DOHH2 (cell line): ENCODE data around the gene FOXRED2.
"Not testable (repeated sequence)": the region's sequence is repeated elsewhere in the genome, so short reads cannot be mapped to it uniquely, and the experiment has no call there.

Source experiments
- H3F3A ChIP-seq: fragments of 200-600 bp; sonication (generic), shearing (Covaris generic); 2 replicates; pipeline ENCODE4 v1.6.0; 2016; ENCODE audit warnings: antibody characterized with exemption, mild to moderate bottlenecking; ENCODE audit not compliant: control insufficient read depth, insufficient read depth
- H3K27ac ChIP-seq: fragments of 200-600 bp; sonication (generic); 2 replicates; pipeline ENCODE4 v1.5.1; 2014; ENCODE audit warnings: low read depth, mild to moderate bottlenecking, low read length, moderate library complexity
- H3K27me3 ChIP-seq: fragments of 200-600 bp; sonication (generic); 2 replicates; pipeline ENCODE4 v1.6.1; 2014; ENCODE audit warnings: mild to moderate bottlenecking, low read length, mixed read lengths; ENCODE audit not compliant: control insufficient read depth
- H3K36me3 ChIP-seq: fragments of 200-600 bp; sonication (generic); 2 replicates; pipeline ENCODE4 v1.6.1; 2014; ENCODE audit warnings: mild to moderate bottlenecking, low read length, moderate library complexity, mixed read lengths; ENCODE audit not compliant: control insufficient read depth
- H3K4me1 ChIP-seq: fragments of 200-600 bp; sonication (generic); 2 replicates; pipeline ENCODE4 v1.6.1; 2014; ENCODE audit warnings: mild to moderate bottlenecking, low read length, mixed read lengths; ENCODE audit not compliant: control insufficient read depth
- H3K4me2 ChIP-seq: fragments of 200-600 bp; sonication (generic); 2 replicates; pipeline ENCODE4 v1.6.0; 2014; ENCODE audit warnings: mild to moderate bottlenecking, low read length, moderate library complexity
- H3K4me3 ChIP-seq: fragments of 200-600 bp; sonication (generic); 2 replicates; pipeline ENCODE4 v1.5.1; 2014; ENCODE audit warnings: mild to moderate bottlenecking, low read length, mixed read lengths
- H3K79me2 ChIP-seq: fragments of 200-600 bp; sonication (generic); 2 replicates; pipeline ENCODE4 v1.6.1; 2014; ENCODE audit warnings: mild to moderate bottlenecking, low read length, mixed read lengths; ENCODE audit not compliant: control insufficient read depth
- H3K9me2 ChIP-seq: fragments of 200-600 bp; sonication (generic); replicated peaks from 2 replicates; pipeline ENCODE4 v1.6.1; 2014; ENCODE audit warnings: mild to moderate bottlenecking, low read length, mixed read lengths; ENCODE audit not compliant: control insufficient read depth
- H3K9me3 ChIP-seq: fragments of 200-600 bp; sonication (generic); 2 replicates; pipeline ENCODE4 v1.6.1; 2014; ENCODE audit warnings: antibody characterized with exemption, low read length, mixed read lengths; ENCODE audit not compliant: control insufficient read depth, insufficient read depth
- H4K20me1 ChIP-seq: fragments of 200-600 bp; sonication (generic); 2 replicates; pipeline ENCODE4 v1.6.0; 2014; ENCODE audit warnings: low read depth, mild to moderate bottlenecking, antibody characterized with exemption, low read length, moderate library complexity; ENCODE audit not compliant: control insufficient read depth, insufficient read depth
- CTCF ChIP-seq: fragments of 200-600 bp; sonication (generic); IDR thresholded peaks from one replicate; pipeline ENCODE4 v1.5.1; 2014; ENCODE audit warnings: antibody characterized with exemption, mild to moderate bottlenecking, low read depth, low read length; ENCODE audit not compliant: poor library complexity, severe bottlenecking
- EZH2phosphoT487 ChIP-seq: fragments of 200-600 bp; sonication (generic); IDR thresholded peaks from 2 replicates; pipeline ENCODE4 v1.6.1; 2017; ENCODE audit warnings: borderline replicate concordance, mild to moderate bottlenecking, antibody characterized with exemption, low read length, moderate library complexity, mixed read lengths

FOXRED2 gene

DNA sequence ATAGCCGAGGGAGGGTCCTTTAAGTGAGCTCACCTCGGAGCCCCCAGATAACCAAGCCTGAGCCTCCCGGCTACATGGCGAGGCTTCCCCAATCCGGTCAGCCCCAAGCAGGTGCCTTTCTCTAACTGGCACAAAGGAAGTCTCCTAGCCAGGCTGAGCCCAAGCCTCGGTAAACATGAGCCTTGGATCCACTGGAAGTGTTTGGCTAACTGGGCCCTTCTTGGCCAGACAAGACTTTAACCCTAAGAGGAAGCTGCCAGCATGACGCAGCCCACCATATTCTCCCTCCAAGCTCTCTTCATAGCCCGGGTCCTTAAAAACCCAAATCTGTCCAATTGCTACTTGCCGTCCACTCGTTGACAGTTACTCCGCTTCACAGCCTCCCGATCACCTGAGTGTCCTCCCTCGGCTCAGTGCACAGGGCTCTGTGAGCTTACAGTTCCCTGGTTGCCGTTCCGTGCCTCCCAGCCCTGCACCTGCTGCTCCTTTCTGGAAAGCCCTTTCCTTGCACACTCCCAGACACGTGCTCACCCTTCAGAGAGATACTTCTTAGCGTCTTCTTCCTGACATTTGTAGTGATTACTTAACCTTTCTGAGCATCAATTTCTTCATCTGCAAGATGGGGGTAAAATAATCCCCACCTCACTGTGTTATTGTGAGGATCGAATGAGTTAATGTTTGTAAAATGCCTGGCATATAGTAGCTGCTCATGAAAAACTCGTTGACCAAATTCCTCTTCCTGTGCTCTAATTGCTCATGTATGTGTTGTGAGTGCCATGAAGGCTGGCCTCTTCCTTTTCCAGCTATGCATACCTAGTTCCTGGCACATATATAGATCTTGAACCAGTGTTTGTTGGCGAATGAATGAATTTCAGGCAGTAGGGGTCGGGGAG, 51.0 kb downstream of the FOXRED2 start:
- Histone ChIP-seq H3F3A (peaks cover 22% of the 10 kb centered on the region), H3K79me2 (peaks cover 8% of the 10 kb centered on the region), H3K27ac (peak overlapping the region; percentile 73), H3K9me3 (no peaks in the 10 kb centered on the region), H3K4me3 (peak overlapping the region; percentile 78), H3K27me3 (no peaks in the 10 kb centered on the region), H3K4me1 (peaks cover 49% of the 10 kb centered on the region), H4K20me1 (no peaks in the 10 kb centered on the region), H3K9me2 (no peaks in the 10 kb centered on the region), H3K4me2 (peak overlapping the region; percentile 89), H3K36me3 (no peaks in the 10 kb centered on the region)
- TF ChIP-seq CTCF: no peak
- no peak for TF ChIP-seq EZH2phosphoT487

GRCh38 chr22:36454916-36455570, 51.8 kb downstream of the FOXRED2 start:
- Histone ChIP-seq H4K20me1 (no peaks in the 10 kb centered on the region), H3K4me2 (peak overlapping the region; percentile 89), H3K4me1 (peaks cover 56% of the 10 kb centered on the region), H3K9me3 (no peaks in the 10 kb centered on the region), H3K36me3 (no peaks in the 10 kb centered on the region), H3K79me2 (peaks cover 8% of the 10 kb centered on the region), H3K27ac (peak overlapping the region; percentile 73), H3K4me3 (peak overlapping the region; percentile 78), H3K9me2 (no peaks in the 10 kb centered on the region), H3K27me3 (no peaks in the 10 kb centered on the region), H3F3A (peaks cover 22% of the 10 kb centered on the region)
- TF ChIP-seq CTCF (peak; percentile 21), EZH2phosphoT487 (no peak)

GRCh38 chr22:36453855-36454378, 52.9 kb downstream of the FOXRED2 start:
- H4K20me1 ChIP-seq: no peaks in the 10 kb centered on the region
- H3K4me3 ChIP-seq: peak overlapping the region; percentile 78
- no peaks in the 10 kb centered on the region for H3K27me3 ChIP-seq
- TF ChIP-seq EZH2phosphoT487: no peak
- no peak for TF ChIP-seq CTCF
- H3F3A ChIP-seq: peaks cover 22% of the 10 kb centered on the region
- peak overlapping the region; percentile 89 for H3K4me2 ChIP-seq
- no peaks in the 10 kb centered on the region for H3K9me2 ChIP-seq
- no peaks in the 10 kb centered on the region for H3K36me3 ChIP-seq
- H3K27ac ChIP-seq: peak overlapping the region; percentile 73
- no peaks in the 10 kb centered on the region for H3K9me3 ChIP-seq
- peaks cover 60% of the 10 kb centered on the region for H3K4me1 ChIP-seq
- H3K79me2 ChIP-seq: peaks cover 8% of the 10 kb centered on the region

DNA sequence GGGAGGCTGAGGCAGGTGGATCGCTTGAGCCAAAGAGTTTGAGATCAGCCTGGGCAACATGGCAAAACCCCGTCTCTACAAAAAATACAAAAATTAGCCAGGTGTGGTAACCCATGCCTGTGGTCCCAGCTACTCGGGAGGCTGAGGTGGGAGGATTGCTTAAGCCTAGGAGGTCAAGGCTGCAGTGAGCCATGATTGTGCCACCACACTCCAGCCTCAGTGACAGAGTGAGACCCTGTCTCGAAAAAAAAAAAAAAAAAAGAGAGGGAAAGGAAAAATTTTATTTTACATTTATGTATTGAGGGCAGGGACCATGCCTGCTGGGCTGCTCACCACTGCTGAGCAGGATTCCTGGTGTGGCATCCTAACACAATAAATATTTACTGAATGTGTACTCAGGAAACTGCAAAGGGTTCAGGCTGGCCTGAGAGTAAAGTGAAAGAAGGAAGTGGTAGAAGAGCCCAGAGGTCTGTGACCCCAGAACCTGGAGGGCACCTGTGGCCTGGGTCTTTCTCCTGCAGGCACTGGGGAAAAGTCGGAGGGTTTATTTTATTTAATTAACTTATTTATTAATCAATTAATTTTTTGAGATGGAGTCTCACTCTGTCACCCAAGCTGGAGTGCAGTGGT, 53.7 kb downstream of the FOXRED2 start:
- not testable (repeated sequence) for H3K79me2 ChIP-seq, H3K9me3 ChIP-seq, H3K9me2 ChIP-seq, H4K20me1 ChIP-seq, H3K27me3 ChIP-seq, H3K36me3 ChIP-seq
- Histone ChIP-seq H3K4me1 (peaks cover 60% of the 10 kb centered on the region), H3F3A (peaks cover 22% of the 10 kb centered on the region), H3K27ac (peak overlapping the region; percentile 82), H3K4me3 (peak overlapping the region; percentile 64), H3K4me2 (peak overlapping the region; percentile 68)
